ENCODE data around the gene UNC13B.
"Not testable (repeated sequence)": the region's sequence is repeated elsewhere in the genome, so short reads cannot be mapped to it uniquely, and the experiment has no call there.

Gene UNC13B

DNA sequence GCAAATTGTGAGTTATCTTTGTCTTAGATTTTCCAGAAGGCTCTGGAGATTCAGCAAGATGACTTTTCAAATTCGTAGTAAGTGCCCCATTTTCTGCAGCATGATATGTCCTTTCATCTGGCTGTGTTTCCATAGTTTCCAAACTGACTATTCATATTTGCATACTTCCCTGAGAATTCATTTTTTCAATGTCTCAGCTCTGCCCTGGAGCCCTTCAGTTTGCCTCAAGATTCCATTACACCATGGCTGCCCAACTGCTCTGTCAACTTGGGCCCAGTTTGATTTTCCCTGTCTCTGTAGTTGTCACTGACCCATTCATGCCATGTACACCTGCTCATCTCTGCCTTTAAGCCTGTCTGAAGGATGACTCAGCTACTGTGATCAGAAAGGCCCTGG, 233.9 kb downstream of the UNC13B start:
- DNase-seq: no peak

DNA sequence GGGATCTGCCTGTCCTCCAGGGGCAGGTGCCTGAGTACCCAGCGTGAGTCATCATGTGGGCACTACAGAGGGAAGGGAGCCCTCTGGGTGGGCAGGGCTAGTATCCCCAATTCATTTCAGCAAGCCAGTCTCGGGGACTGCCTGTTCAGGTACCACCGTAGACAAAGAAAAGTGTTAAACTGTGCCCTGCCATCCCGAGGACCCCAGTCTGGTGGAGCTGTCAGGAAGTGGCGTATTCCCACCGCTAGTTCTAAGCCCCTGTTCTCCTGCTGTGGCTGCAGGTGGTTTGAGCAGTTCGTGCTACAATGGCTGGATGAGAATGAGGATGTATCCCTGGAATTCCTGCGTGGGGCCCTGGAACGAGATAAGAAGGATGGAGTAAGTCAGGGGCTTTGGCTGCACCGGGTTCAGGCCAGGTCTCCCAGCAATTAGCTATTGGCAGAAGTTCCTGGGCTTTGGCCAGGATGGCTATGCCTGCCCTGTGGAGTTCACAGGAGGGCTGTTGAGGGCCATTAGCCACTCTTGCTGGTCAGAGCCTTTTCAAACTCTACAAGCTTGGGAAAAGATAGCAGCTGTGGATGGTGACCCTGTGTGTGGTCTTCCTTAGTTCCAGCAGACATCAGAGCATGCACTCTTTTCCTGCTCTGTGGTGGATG, 234.9 kb downstream of the UNC13B start:
- DNase-seq: no peak

DNA sequence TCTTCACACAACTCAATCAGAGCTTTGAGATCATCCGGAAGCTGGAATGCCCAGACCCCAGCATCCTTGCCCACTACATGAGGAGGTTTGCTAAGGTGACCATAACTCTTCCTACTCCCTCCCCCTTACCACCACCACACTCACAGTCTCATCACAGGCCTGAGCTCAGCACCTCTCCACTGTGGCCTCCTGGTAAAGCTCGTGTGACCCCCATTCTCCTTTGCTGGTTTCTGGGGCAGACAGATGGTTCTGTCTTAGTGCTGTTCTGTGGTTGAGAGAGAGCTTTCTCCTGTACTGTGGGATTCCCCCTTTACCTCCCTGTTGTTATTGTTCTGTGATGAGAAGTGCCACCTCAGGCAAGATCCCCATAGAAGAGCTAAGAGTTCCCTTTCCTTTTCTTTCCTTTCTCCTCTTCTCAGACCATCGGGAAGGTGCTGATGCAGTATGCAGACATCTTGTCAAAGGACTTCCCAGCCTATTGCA, 235.4 kb downstream of the UNC13B start:
- DNase-seq: no peak

DNA sequence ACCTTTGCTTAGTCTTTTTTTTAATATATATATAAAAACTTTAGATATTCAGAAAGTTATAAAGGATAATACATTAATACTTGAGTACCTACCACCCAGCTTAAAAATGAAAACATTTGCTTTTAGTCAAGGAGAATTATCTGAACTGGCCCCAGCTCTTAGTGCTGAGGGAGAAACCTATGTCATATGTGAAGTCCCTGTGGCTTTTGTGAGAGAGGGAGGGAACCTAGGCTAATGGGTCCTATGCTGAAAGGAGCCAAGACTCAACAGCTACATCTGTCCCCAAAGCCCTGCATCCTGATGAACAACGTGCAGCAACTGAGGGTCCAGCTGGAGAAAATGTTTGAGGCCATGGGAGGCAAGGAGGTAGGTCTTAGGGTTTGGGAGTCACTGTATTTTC, 236.1 kb downstream of the UNC13B start:
- no peak for DNase-seq

DNA sequence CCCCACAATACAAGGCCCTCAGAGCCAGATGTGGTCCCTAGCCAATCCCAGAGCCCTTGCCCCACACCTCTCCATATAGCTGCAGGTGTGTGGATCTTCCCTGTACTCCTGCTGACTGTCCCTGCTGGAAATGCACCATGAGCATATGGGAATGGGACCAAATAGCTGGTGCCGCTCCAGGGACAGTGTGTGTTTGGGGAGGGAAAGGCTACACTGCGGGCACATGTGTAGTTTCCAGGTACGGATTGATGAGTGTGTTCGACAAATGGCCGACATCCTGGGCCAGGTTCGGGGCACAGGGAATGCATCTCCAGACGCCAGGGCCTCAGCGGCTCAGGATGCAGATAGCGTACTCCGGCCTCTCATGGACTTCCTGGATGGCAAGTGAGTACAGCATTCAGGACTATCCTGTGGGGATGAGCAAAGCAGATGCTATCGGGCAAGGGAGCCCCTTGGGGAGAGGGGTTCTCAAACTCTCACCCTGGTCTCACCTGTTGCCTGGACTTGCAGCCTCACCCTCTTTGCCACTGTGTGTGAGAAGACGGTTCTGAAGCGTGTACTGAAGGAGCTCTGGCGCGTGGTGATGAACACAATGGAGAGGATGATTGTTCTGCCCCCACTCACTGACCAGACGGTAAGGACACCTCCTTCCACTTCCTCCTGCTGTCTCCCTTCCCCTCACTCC, 237.0 kb downstream of the UNC13B start:
- no peak for DNase-seq

DNA sequence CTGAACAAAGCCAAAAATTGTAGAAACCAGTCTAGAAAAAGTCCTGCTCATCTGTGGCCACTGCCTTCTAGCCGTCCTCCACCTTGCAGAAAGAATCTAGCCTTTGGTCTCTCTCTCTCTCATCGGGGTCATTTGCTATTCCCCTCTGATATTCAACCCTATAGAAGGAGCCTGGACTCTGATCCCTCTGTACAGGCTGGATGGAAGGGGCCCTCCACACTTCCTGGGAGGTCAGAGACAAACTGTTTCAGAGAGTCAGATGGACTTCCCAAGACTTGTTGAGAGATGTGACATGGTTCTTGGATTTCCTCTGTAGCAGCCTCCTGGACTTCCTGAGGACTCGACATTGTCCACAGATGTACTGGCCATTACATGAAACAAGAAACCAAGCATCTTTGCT, 243.1 kb downstream of the UNC13B start:
- no peak for DNase-seq

DNA sequence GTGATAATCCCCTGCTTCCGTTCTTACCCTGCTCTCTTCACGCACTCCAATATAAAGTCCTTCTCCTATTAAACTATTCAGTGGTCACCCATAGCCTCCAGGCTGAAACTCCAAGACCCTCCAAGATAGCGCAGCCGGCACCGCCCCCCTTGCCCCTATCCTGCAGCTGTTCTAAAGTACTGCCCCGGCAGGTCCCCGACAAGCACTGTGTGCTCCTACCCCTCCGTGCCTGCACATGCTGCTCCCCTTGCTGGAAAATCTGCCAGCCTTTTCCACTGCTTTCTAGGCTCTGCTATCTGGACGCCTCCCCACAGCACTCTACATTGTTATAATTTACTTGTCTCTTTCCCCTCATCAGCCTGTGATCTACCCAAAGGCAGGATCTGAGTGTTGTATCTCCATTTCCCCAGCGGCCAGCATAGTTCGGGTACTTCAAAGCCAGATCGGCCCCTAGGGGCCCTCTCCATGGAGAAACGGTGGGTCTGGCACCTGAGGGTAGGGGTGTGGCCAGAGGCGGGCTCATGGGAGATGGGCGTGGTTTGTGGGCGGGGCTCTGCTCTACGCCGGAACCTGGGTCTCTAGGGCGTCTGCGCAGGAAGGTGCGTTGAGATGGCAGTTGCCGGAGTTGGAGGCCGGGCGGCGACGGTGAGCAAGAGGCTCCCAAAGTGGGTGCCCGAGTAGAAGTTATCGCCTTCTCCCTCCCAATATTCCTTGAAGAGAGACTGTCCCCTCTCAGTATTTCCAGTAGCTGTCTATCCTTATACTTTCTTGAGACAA, 244.6 kb downstream of the UNC13B start:
- peak; percentile 9 for DNase-seq

DNA sequence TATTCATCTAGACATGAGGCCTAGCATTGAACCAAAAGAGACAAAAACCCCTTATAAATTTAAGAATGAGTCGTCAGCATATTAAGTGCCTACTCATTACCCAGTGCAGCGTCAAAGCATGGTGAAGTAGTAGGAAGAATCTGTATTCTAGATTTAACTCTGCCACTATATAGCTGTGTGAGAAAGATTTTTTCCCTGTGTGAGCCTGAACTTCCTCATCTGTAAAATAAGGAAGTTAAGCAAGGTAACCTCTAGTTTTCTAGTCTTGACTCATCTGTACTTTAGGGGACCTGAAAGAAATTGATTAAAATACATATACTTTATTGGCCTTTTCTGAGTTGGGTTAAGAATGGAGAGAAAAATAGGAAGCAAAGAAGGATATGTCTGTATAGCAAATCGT, 246.0 kb downstream of the UNC13B start:
- no peak for DNase-seq

DNA sequence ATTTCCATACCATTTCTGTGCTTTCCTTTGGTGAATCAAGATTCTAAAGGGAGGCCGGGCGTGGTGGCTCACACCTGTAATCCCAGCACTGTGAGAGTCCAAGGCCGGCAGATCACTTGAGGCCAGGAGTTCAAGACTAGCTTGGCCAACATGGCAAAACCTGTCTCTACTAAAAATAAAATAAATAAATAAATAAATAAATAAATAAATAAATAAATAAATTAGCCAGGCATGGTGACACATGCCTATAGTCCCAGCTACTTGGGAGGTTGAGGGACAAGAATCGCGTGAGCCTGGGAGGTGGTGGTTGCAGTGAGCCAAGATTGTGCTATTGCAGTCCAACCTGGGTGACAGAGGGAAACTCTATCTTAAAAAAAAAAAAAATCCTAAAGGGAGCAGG, 247.6 kb downstream of the UNC13B start:
- not testable (repeated sequence) for DNase-seq

DNA sequence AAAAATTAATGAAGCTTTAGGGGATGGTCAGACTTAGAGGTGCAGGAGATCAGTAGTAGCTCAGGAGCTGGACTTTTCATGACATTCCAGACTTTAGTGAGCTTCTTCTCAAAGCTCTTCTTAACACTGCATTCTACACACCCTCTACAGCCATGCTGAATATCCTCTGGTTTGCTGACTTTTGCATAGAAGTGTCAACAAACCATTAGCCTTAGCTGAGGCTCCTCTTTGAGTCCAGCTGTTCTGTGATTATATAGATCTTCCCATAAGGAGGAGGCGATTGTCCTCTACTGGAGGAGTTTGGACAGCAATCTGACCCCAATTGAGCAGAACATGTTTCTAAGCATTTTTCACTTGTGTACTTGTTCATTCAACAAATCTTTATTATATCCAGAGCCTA, 253.1 kb downstream of the UNC13B start:
- no peak for DNase-seq

DNA sequence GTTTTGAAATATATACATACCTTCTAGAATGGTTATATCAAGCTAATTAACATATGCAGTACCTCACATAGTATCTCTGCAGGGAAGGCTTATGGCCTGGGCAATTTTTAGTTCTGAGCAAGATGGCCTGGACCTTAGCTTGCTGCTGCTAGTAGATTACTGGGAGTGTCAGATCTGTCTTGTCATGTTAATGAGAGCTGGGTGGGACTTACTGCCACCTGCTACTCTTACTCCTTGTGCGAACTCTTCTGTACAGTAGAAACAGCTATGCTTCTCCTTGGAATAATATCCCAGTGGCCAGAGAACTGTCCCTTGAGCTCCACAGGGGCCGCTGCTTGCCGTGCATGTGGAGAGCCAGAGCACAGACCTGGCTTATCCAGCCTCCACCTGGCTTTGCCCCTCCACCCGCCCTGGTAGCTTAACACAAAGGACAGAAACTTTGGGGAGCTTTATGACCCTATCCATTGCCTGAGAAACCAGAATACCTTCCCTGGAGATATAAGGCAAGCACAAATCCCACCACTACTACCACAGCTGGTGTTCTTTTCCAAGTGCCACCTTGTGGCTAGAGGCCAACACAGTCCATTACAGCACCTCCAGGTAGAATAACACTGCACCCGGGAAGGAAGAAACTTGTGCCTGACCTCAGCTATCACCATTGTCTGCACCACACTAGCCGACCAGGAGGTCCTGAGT, 253.7 kb downstream of the UNC13B start:
- DNase-seq: no peak

DNA sequence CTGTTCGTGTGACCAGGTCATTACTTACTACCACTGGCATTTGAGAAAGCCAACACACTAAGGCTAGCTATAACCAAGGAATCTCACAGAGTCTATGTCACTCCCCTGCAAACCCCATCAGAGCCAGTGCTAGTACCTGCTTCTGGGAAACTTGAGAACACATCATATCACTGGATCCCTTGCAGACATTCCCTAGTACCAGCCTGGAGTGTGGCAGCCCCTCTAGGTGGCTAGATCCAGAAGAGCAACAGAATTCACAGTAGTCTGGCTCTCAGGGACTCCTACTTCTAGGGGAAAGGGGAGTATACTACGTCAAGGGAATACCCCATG, 254.3 kb downstream of the UNC13B start:
- DNase-seq: no peak

DNA sequence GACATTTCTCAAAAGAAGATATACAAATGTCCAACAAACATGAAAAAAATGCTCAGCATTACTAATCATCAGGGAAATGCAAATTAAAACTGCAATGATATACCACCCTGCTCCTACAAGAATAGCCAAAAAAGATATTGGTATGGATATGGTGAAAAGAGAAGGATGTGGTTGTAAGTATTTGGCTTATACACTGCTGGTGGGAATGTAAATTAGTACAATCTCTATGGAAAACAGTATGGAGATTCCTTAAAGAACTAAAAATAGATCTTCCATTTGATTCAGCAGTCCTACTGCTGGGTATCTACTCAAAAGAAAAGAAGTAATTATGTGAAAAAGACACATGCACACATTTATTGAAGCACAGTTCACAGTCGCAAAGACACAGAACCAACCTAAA, 260.5 kb downstream of the UNC13B start:
- DNase-seq: no peak

DNA sequence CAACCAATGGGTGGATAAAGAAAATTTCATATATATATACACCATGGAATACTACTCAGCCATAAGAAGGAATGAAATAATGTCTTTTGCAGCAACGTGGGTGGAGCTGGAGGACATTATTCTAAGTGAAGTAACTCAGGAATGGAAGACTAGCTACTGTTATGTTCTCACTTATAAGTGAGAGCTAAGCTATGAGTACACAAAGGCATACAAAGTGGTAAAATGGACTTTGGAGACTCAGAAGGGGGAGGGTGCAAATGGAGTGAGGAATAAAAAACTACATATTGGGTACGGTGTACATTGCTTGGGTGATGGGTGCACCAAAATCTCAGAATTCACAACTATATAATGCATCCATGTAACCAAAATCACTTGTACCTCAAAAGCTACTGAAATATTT, 260.9 kb downstream of the UNC13B start:
- no peak for DNase-seq

DNA sequence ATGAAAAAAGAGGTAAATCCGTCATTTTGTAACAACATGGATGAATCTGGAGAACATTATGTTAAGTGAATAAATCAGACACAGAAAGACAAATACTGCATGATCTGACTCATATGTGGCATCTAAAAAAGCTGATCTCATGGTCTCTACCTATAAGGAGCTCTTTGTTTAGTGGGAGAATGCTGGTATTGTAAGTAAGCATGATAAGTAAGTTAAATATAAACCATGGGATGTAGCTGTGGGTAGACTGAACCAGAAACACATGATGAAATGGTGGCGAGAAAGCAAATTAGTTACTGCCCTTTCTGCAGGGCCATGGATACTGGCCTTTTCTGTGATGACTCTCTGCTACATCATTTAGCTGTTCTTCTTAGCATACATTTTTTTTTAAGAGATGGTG, 261.7 kb downstream of the UNC13B start:
- DNase-seq: no peak

DNA sequence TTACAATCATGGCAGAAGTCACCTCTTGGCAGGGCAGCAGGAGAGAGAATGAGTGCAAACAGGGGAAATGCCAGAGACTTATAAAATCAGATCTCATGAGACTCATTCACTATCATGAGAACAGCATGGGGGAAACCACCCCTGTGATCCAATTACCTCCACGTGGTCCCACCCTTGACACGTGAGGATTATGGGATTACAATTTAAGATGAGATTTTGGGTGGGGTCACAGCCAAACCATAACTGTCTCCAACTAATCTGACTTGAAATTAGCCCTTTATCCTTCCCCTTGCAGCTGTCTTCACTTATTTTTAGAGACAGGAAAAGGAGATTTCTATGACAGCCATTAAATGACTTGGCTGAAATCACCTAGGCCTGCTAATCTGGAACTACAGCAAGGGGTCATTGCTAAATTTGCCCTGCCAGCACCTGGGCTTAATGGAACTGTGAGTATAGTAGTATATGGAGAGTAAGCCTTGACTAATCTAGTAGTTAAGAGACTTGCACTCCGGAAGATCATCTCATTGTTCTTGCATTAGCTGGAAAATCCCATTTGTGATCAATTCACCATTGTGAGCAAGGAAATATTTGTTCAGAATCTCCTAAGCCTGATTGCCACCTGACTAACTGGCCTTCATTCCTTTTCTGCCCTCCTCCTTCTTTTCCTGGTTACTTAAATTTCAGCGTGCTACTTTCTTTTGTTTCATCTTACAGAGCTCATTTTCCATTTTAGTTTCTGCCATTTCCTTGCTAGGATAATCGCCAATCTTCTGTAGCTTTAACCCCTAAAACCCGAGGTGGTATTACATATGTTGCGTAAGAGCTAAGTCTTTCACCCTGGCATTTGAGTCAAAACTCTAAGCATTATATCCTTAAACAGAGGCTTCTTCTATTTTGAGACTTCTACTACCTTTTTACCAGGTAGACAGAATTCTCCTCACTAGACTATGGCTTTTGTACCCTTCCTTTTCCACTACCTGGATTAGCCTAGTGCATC, 262.8 kb downstream of the UNC13B start:
- DNase-seq: no peak

DNA sequence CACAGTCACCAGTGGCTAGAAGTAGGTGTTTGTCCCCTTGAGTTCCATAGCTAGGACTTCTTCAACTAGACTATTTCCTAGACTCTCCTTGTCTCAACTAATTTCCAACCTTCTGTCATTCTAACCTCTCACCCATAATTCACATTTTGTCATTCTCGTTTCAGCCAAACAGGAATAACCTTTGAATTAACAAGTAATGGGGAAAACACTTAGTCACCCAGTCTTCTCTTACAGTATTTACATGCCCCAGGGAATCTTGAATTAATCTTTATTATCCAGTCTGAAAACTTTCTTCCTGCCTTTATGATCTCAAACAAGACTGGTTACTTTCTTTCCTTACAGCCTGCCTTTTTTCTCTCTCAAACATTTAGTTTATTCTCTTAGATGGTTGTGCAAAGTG, 264.8 kb downstream of the UNC13B start:
- DNase-seq: no peak

DNA sequence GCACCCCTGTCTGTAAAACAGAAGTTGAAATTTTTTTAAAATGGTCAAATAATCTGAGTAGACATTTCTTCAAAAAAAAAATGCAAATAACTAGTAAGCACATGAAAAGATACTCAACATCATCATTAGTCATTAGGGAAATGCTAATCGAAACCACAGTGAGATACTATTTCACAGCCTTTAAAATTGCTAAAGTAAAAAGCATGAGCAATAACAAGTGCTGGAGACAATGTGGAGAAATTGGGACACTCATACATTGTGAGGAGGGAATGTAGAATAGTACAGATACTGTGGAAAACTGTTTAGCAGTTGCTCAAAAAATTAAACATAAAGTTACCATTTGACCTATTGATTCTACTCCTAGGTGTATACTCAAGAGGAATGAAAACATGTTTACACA, 269.7 kb downstream of the UNC13B start:
- DNase-seq: no peak

DNA sequence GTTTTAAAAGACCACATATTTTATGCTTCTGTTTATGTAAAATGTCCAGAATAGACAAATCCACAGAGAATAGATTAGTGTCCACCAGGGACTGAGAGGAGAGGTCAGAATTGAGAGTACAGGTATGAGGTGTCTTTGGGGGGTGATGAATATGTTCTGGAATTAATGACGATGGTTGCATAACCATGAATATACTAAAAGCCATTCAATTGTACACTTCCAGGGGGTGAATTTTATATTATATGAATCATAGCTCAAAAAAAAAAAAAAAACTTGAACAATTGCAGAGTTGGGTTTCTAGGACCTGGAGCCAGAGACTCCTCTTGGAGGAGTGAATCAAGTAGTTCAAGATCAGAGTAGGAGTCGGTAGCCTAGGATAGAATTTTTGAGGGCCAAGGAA, 270.3 kb downstream of the UNC13B start:
- DNase-seq: no peak

DNA sequence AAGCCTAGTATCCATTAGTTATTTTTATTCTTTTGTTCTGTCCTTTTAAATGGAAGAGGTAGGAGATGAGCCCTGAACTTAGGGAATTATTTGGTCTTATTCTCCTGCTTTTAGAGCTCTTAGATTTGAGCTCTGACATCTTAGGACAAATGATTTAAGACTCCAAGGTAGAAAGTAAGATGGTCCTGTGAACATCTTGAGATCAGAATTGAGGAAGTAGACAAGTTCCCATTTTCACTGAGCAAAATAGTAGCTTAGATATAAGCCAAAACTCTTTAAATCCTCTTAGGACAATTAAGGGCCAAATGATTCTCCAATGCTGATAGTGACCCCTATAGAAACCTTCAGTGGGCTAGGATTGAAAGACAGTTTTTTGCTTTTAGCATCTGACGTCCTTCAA, 275.1 kb downstream of the UNC13B start:
- DNase-seq: no peak

DNA sequence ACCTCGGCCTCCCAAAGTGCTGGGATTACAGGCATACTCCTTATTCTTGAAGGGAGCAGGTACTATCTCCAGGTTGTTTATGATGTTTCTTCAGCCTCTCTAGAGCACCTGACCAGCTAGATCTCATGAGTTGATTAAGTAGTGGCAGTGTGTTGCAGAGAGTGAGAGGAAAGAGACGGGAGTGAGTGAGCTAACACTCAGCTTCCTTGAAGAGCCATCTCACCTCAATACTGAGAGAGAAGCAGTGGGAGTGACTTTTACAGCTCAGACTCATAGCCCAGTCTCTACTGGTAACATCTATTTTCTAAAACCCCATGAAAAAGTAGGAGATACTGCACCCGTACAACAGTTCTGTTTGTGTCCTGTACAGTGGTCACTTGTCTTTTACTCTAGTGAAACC, 284.2 kb downstream of the UNC13B start:
- no peak for DNase-seq

DNA sequence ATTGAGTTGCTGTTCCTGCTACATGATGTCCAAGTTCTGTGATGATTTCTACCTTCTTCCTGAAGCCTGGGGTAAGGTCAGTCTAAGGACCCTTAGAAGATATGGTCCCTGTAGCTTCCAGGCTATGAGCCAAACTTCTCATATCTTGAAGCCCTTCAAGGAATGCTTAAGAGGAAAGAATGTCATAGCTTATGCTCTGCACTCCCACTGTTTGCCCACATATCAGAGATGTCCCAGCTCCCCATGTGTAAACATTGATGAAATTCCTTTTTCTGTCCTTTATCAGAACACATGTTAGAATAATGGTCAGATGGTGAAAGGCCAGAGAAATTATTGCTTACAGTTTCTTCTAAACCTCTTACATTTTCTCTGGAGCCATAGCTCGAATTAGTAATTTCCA, 286.7 kb downstream of the UNC13B start:
- DNase-seq: no peak
